GM12801 (cell line): ENCODE data around the gene FIBCD1.

Experiments used
- TF ChIP-seq, protein P1 (sequence below): IDR thresholded peaks from one replicate; pipeline ENCODE4 v1.5.1; 2011; ENCODE audit warnings: control low read depth; ENCODE audit not compliant: insufficient read length; ENCODE audit errors: extremely low read depth

The FIBCD1 gene

DNA sequence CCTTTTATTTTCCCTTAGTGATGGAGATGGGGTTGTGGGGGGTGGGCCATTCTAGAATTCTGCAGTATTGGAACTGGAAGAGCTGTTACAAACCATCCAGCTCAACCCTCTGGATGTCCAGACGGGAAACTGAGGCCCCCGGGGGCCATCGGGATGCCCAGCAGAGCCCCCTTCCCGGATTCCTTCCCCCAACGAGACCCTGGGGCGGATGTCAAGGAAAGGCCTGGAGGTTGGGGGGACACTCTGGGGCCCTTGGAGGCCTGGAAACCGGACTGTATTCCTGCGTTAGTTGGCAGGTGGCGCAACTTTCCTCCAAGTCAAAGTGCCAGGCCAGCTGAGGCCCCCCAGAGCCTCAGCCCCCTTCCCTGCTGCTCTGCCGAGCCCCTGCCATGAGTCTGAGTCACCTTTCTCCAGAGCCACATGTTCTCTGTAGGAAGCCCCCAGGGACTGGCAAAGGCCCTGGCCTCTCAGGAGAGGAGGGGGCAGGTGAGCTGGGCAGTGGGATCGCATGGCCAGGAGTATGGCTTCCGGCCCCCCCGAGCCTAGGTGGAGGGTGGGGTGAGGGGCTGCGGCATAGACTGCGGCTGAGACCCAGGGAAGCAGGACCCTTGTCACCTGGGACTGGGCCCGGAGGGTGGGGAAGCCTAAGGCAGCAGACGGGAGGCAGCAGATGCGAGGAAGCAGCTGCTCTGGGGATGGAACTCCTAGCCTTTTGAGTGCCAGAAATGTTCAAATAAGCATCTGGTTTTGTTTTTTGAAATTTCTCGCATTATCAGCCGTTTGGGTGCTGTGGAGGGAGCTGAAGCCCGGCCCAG is 17.8 kb upstream of the FIBCD1 start:
- TF ChIP-seq, protein P1, sequence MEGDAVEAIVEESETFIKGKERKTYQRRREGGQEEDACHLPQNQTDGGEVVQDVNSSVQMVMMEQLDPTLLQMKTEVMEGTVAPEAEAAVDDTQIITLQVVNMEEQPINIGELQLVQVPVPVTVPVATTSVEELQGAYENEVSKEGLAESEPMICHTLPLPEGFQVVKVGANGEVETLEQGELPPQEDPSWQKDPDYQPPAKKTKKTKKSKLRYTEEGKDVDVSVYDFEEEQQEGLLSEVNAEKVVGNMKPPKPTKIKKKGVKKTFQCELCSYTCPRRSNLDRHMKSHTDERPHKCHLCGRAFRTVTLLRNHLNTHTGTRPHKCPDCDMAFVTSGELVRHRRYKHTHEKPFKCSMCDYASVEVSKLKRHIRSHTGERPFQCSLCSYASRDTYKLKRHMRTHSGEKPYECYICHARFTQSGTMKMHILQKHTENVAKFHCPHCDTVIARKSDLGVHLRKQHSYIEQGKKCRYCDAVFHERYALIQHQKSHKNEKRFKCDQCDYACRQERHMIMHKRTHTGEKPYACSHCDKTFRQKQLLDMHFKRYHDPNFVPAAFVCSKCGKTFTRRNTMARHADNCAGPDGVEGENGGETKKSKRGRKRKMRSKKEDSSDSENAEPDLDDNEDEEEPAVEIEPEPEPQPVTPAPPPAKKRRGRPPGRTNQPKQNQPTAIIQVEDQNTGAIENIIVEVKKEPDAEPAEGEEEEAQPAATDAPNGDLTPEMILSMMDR: no peak

DNA sequence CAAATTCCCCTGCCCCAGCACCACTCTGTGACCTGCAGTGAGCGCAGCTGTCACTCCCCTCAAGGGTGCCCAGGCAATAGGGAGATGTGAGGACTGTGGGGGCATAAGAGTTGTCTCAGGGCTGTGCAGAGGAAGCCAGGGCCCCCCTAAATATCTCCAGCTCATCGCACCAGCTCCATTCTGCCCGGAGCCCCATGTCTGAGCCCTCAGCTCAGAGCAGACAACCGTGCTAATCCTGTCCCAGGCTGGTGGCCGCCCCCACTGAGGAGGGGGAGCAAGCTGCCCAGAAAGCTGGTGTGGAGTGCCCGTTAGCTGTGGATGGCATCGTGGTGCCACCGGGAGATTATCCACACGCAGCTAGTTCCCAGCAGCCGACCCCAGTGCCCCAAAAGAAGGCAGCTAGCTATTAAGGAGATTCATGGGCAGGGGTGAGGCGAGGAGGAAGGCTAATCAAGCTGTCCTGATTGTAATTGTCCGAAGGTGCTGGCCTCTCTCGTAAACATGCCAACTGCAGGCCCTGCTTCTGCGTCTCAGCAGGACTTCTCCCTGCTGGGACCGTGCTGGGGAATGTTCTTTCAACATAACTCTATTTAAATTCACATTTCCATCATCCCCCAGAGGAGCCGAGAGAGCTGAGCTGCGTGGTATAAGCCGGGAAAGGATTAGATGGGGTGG is 17.0 kb upstream of the FIBCD1 start:
- TF ChIP-seq, protein P1: no peak

DNA sequence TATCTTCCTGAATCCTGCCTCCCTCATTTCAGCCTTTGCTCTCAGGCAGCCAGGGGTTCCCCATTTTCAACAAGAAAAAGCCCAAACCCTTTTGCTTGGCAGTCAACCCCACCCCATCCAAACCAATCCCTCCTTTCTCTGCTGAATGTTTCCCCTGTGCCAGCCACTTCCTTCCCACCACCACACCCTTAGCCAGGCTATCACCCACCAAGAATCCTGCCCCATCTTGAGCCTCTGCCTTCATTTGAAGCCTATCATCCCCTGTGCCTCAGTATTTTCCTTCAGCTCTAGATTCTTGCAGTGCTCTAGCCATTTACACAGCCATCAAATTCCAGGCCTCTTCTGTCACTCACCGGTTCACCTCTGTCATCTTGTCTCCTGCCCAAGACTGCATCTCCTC is 15.3 kb upstream of the FIBCD1 start:
- TF ChIP-seq, protein P1: no peak

DNA sequence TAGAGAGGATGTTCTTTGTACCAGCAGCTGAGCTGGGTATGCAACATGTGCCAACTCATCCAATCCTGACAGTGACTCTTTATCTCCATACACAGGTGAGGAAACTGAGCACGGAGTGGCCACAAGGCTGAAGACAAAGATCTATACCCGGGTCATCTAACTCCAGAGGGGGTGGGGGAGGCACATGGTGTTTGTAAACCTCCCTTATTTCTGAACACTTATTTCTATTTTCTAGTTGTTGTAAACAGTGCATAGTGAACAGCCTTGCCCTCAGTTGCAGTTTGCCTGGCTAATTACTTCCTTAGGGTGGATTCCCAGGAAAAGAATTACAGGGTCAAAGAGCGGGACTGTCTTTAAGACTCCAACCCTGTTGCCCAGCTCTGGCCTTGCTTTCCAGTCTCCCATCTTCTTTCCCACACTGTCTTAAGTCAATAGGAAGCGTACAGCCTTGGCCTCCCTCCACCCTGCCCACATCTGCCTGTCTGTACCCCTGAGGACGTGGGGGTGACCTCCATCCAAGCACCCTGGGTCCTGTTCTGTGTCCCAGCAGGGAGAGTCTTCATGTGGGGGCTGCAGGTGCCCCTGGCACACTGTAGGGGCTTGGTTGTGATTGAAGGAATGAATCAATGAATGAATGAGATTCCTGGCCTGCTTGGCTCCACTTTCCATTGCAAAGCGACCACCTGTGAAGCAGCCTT is 13.2 kb upstream of the FIBCD1 start:
- TF ChIP-seq, protein P1: no peak

DNA sequence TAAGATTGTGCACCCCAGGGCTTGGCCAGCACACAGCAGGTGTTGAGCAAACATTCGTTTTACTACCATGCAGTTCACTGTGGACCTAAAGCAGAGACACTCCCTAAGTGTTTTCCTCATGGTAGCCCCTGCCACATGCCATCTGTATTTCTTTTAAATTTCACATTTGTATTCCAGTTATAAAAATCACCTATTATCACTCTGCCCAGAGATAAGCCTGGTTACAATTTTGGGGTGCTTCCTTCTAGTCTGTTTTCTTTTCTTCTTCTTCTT is 10.9 kb upstream of the FIBCD1 start:
- TF ChIP-seq, protein P1: no peak

DNA sequence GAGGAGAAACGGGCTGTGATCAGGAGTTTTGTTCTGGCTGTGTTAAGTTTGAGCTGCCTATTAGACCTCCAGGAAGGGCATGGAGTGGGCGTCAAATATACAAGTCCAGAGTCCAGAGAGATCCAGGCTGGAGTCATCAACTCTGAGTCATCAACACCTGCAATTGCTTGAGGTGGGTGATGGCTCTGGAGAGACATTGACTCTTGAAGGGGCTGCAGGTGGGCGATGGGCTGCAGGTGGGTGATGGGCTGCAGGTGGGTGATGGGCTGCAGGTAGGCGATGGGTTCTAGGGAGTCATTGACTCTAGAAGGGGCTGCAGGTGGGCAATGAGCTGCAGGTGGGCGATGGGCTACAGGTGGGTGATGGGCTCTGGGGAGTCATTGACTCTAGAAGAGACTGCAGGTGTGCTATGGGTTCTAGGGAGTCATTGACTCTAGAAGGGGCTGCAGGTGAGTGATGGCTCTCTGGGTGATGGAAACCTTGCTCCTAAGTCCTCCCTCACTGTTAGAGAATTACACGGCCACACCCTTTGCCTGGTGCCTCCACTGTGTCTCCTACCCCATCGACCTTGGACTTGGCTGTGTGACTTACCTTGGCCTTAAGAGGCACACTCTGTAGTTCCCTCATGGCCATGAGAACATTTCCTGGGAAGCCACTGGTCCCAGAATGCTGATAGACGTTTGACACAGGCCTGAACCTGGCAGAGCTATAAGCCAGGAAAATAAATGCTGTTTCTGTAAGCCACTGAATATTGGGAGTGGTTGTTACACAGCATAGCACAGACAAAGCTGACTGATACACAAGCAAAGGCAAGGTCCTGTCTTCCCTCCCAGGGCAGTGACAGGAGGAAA is 10.4 kb upstream of the FIBCD1 start:
- TF ChIP-seq, protein P1: no peak

DNA sequence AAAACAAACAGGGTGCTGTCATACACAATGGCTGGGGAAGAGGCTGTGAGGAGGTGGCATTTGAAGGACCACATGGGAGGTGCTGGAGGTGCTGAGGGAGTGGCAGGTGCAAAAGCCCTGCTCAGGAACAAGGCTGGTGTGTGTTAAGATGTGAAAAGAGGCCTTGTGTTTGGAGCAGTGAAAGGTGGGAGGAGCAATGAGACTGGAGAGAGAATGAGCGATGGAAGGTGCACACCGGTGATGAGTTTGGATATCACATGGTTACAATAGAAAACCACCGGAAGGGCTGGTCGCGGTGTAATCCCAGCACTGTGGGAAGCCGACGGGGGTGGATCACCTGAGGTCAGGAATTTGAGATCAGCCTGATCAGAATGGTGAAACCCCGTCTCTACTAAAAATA is 9.2 kb upstream of the FIBCD1 start:
- TF ChIP-seq, protein P1: no peak
